GM10248 (cell line): ENCODE measurements around the gene GAB3.
A peak's percentile ranks its signal among the peaks of the same experiment; 100 is the strongest.

ENCODE experiments used
- CTCF ChIA-PET: fragments of 300-600 bp; sonication (Branson Sonifier 250); formaldehyde crosslinking; extraction: SDS; loops from one replicate; lab custom pipeline; 2021; ENCODE audit warnings: antibody characterized with exemption; lab: Yijun Ruan, JAX
- POLR2A ChIA-PET: fragments of 350-650 bp; sonication (Branson Sonifier 250); formaldehyde crosslinking; extraction: SDS; loops from one replicate; lab custom pipeline; 2020; ENCODE audit warnings: antibody characterized with exemption; lab: Yijun Ruan, JAX
- DNase-seq: peaks from one replicate; pipeline ENCODE4 v3.0.0; 2012; ENCODE audit errors: extremely low spot score
- CTCF ChIP-seq: IDR thresholded peaks from 2 replicates; pipeline ENCODE4 v1.5.1; 2012; ENCODE audit warnings: mild to moderate bottlenecking, low read depth; ENCODE audit errors: extremely low read depth, missing control alignments, control extremely low read depth

Gene GAB3

GRCh38 chrX:154758696-154759095, 7.8 kb upstream of the GAB3 start:
- DNase-seq, result no peak
- CTCF ChIA-PET, result interaction anchor here (2.9 kb wide), 1 partner anchor 10 kb away, joined by 12 read pairs; no protein-coding TSS in a partner anchor
- POLR2A ChIA-PET, result no interaction called here
- TF ChIP-seq CTCF, result no peak

GRCh38 chrX:154751669-154752271, 893 bp upstream of the GAB3 start:
- TF ChIP-seq CTCF, result no peak
- DNase-seq, result no peak
- CTCF ChIA-PET, result interaction anchor here (1.2 to 1.4 kb wide), 2 partner anchors 9 to 70 kb away, joined by 3 read pairs; no protein-coding TSS in a partner anchor
- POLR2A ChIA-PET, result no interaction called here

- DNase-seq, result no peak
- TF ChIP-seq CTCF, result no peak
- POLR2A ChIA-PET, result no interaction called here
- CTCF ChIA-PET, result interaction anchor here (1.2 to 4.4 kb wide), 5 partner anchors 10 to 147 kb away, joined by 3 to 25 read pairs (median 3); no protein-coding TSS in a partner anchor
These were observed 359 bp upstream of the GAB3 start for GRCh38 chrX:154751203-154751668.

- no peak for TF ChIP-seq CTCF
- CTCF ChIA-PET, result interaction anchor here (0.9 to 4.4 kb wide), 13 partner anchors 9 to 202 kb away, joined by 3 to 25 read pairs (median 11); partner anchors contain the start of genes DKC1 and IKBKG
- no peak for DNase-seq
- POLR2A ChIA-PET, result no interaction called here
These were observed 1.0 kb downstream of the GAB3 start for GRCh38 chrX:154749856-154750255.

- TF ChIP-seq CTCF, result peak; percentile 46
- CTCF ChIA-PET, result interaction anchor here (1.0 to 4.4 kb wide), 18 partner anchors 9 to 201 kb away, joined by 3 to 25 read pairs (median 6); partner anchors contain the start of genes DKC1 and IKBKG
These were observed 2.1 kb downstream of the GAB3 start for GRCh38 chrX:154748712-154749339.

GRCh38 chrX:154742613-154743012, 8.3 kb downstream of the GAB3 start:
- ChIA-PET POLR2A (no interaction called here), CTCF (interaction anchor here (0.5 kb wide), 1 partner anchor 275 kb away, joined by 3 read pairs; no protein-coding TSS in a partner anchor)
- DNase-seq, result no peak
- TF ChIP-seq CTCF, result no peak

More at GRCh38 chrX:154748712-154749339, 2.1 kb downstream of the GAB3 start:
- POLR2A ChIA-PET, result no interaction called here
- DNase-seq, result peak; percentile 44
